Left forelimb (tissue), 1 donor: ENCODE data around the gene DAPK2.

Source experiments
- DNase-seq: peaks from one replicate; pipeline ENCODE4 v3.0.0-alpha.2; 2018; ENCODE audit warnings: low spot score

DAPK2 gene

GRCh38 chr15:63943829-63944680 lies 102.2 kb downstream of the DAPK2 start:
- peak; percentile 38 for DNase-seq

DNA sequence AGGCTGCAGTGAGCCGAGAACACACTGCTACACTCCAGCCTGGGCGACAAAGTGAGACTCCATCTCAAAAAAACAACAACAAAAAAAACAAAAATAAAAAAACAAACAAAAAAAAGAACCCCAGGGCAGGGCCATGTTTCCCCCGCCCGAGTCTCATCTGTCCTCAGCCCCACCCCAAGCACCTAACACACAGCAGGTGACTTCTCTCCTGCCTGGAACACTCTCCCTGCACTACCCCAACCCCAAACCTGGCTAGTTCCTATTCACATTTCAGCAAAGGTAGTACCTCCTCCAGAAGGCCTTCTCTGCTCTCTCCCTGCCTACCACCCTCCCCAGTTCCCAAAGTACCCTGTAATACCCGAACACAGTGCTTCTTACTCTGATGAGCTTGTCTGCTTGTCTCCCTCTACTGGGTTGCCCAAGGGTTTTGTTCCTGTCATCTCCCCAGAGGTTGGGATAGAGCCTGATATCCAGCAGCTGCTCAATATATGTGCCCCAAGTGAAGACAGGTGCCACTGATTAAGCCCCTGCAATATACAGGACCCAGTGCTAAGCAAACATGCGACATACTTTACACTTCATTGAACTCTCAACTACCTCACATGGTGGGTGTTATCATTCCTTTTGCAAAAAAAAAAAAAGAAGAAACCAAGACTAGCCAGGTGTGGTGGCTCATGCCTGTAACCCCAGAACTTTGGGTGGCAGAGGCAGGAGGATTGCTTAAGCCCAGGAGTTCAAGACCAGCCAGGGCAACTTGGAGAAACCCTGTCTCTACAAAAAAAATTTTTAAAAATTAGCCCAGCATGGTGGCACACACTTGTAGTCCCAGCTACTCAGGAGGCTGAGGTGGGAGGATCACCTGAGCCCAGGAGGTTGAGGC lies 103.6 kb downstream of the DAPK2 start:
- no peak for DNase-seq

DNA sequence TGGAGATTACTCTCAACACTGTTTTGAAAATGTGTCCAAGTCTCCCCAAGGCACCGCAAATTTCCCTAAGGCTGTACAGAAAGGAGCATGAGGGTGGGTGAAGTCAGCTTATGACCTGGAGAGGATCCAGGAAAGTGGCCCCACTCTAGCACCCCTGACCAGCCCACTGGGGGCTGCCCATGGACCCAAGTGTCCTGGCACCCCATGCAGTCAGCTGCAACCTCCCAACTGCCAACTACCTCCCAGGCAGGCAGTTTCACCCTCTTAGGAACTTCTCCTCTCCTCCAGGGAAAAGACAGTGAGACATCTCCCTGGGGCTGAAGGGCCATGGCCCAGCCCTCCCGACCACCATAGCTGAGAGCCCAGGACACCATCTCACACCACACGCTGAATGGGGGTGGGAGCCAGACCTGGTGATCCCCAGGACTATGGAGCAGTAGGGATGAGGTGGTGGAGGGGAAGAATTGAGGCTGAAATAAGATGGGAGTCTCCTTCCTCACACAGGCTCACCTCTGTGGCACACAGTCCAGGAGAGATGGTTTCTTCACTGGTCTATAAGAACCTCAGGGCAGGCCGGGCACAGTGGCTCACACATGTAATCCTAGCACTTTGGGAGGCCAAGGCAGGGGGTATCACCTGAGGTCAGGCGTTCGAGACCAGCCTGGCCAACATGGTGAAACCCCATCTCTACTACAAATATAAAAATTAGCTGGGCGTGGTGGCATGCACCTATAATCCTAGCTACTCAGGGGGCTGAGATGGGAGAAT lies 104.4 kb downstream of the DAPK2 start:
- no peak for DNase-seq

GRCh38 chr15:63940966-63941620 lies 105.2 kb downstream of the DAPK2 start:
- DNase-seq: no peak

GRCh38 chr15:63939531-63940130 lies 106.7 kb downstream of the DAPK2 start:
- DNase-seq: no peak

DNA sequence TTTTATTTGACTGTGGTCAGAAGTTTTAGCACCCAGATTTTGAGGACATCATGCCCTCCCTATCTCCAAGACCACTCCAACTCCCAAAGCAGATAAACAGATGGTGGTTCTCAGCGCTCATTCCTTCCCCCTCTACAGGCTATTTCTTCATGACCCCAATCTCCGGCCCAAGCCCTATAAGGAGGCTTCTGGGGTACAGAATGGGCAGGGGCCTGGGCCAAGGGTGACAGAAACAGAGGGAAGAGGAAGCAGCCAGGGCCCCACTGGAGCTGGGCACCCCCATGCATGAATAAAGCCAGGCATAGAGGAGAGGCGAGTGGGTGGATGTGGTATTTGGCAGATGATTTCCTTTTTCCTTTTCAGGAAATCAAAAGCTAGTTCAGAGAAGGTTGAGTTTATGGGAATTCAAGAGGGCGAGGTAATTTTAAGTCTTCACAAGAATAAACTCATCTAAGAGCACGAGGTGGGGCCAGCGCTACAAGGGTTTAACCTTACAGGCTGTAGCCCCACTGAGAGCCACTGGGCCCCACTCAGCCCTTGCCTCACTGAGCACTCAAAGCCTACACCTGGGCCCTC lies 107.7 kb downstream of the DAPK2 start:
- DNase-seq: no peak

- no peak for DNase-seq
Observed at GRCh38 chr15:63933522-63933921, 112.8 kb downstream of the DAPK2 start.

DNA sequence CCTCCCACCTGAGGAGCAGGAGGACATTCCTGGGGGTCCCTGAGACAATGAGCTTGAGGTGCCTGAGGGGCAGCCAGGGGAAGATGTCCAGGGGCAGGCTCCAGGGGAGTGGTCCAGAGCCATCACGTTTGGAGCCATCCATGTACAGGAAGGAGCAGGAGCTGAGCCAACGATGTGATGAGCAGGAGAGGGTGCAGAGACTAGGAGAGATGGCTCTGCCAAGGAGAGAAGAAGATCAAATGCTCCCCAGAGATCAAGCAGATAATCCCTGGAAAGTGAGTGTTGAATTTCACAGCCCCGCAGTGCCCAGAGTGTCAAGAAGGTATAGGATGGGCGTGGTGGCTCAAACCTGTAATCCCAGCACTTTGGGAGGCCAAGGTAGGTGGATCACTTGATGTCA lies 114.7 kb downstream of the DAPK2 start:
- DNase-seq: peak; percentile 15

GRCh38 chr15:63930034-63930433 lies 116.3 kb downstream of the DAPK2 start:
- peak; percentile 41 for DNase-seq

- DNase-seq: no peak
Observed at GRCh38 chr15:63928185-63928842, 118.0 kb downstream of the DAPK2 start.

DNA sequence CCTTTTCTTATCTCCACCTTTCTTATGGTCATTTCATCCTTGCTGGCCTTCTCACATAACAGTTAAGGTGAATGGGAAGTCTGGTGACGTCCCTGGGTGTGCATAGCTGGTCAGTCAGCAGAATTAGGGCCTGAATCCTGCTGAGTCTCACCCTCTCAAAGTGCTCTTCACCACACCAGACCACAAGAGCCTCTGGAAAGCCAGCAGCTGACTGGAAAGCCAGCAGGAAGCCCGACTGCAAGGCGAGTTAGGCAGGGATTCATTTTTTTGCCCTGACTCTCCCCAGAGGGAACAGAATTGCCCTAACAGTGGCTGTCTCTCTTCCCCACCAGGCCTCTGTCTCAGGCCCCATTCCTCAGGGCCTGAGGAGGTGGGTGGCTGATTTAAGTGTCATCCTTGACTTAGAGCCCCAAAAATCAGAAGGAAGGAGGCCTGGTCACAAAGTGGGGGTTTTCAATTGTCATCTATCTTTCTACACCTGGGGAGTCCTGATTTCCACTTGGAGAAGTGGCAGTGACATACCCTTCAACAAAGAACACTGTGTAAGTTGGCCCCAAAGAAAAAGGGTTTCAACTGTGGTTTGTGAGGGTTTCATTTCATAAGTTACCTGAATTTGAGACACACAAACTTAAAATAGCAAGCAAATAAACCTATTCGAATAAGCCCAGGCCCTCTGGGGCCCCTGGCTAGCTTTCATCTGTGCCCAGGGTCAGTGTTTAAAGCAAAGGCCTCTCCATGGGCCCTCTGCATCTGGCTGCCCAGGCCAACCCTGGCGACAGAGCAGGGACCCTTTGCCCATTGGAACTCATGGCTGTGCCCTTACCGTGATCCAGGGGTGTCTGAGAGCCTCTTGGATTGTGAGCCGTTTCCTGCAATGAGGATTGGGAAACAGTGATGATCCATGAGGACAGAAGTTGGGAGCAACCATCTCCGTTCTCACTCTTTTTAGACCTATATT lies 122.0 kb downstream of the DAPK2 start:
- no peak for DNase-seq

DNA sequence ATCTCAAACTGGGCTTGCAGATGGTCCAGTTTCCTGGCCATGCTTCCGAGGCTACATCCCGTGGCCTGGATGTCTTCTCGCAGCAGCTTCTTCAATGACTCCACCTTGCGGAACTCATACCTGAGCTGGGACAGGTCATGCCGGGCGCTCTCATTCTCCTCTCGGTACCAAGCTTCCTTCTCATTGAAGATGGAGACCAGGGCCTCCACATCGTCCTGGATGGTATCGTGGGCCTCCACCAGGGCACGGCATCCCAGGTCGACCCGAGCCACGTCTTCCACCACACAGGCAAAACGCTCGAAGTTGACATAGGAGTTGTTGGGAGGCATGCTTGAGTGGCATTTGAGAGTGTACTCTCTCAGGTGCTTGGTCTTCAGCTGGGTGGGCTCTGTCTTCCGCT lies 123.4 kb downstream of the DAPK2 start:
- no peak for DNase-seq

DNA sequence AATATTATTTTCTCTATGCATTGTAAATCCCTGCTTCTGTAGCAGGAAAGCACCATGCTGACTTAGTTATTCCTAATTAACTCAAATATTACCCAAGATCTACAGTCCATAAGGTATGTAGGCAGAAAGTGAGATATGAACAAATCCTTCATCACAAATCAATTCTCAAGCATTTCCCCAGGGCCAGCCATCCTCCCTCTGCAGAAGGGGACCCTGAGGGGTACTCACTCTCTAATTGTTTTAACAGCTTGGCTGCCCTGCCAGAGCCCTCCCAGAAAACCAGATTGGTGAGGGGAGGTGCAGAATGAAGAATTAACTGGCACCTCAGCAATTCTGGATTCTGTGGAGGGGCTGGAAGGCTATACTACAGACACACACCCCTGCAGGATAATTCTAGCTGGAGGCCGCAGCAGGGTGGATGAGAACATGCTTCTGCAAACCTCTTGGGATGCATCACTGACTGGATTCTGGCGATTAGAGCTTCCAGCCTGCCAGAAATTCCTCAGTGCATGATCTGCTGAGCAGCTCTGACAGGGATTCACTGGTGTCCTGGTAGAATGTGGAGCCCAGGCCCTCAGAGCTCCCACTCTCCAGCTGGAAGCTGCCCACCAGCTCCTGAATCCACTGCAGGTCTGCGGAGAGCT lies 123.9 kb downstream of the DAPK2 start:
- no peak for DNase-seq

GRCh38 chr15:63920504-63921175 lies 125.6 kb downstream of the DAPK2 start:
- DNase-seq: no peak

DNA sequence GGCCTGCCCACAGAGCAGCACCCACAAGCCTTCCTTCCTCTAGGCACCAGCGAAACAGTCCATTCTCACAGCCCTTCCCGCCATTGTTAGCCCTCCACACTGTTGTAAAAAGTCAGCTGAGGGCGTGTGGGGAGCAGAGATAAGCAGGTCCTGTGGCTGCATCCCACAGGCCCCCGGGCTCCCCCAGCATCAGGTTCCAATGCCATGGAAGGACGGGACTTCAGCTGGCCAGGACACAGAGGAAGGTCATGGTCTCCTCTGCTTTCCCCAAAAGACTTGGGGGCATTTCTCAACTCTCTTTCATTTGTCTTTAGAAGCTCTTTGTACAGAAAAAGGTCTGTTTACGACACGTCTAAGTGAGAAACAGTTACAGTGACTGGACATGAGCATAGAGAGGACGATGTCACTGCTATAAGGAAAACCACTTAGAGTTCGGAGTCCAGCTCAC lies 127.4 kb downstream of the DAPK2 start:
- DNase-seq: no peak

DNA sequence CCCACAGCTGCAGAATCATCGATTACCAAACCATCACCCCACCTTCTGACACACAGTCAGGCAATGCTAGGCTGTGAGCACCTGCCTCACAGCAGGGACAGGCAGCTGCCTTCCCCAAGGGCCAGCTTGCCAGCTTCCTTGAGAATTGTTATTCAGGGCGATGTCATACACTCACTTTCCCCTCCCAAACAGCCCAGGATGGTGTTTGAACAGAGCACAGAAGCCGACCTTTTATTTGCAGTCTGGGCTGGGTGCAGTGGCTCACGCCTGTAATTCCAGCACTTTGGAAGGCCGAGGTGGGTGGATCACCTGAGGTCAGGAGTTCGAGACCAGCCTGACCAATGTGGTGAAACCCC lies 128.0 kb downstream of the DAPK2 start:
- no peak for DNase-seq

DNA sequence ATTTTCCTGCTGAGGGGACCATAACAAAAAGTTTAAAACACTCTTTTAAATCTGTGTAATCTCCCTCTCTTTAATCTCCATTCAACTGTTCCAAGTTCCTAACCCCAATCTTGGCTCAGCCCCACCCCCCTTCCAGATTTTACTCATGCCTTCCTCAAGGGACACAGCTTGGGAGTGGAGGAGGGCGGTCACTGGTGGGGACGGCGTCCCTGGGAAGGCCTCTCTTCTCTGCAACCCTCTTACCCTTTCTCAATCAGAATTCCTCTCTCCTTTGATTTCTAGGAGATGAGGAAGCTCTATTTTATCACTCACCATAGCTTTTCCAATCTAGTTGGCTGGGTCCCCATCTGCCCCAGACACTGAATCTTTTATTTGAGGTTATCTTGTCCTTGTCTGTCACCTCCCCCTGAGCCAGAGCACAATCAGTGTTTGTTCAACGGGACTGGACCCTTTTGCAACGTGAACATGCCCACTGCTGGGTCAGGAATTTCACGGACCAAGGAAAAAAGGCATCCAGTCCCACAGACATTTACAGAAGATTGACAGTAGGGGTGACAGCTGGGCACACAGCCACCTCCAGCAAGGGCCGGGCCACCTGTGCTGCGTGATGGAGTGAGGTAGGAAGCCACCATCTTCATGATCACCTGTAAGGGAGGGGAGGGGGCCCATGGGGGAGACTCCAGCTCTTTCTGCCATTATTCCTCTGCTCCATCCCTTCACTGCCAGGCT lies 128.5 kb downstream of the DAPK2 start:
- no peak for DNase-seq
